ENCODE measurements around the gene GPR50. TPM values are rescaled to one million over a fixed set of nuclear protein-coding genes. Genes with fewer than 3 reads are reported as not detected.

GPR50 gene
- polyA plus RNA-seq, 1 donor (not counting 4 experiments of a cell fraction or from before 2014, with no cell fraction given) = not detected

DNA sequence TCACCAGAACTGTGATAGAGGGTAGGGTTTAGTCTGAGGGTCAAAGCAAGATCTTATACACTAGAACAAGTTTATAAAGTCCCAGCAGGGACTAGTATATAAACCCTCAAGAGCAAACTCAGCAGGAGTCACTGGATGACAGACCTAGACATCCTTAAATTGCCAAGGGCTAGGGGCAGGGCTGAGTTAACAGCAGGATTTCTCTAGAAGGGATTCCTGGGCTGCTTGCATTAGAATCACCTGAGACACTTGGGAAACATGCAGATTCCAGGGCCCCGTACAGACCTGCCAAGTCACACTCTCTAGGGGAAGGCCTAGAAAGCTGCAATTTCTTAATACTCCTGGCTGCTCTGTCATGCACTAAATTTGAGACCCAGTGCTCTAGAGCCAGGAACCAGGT is 6.6 kb upstream of the GPR50 start:
- Histone ChIP-seq H3K4me2 (ENCODE audit: control insufficient read depth, extremely low read depth, insufficient read depth, low read depth, low read length) (no peak overlapping the region), H3K9me3 (ENCODE audit: control insufficient read depth, low read depth, low read length) (no peaks in the 10 kb centered on the region), H3K79me2 (ENCODE audit: control insufficient read depth, insufficient read depth, low read length) (no peaks in the 10 kb centered on the region), H3K9ac (ENCODE audit: control insufficient read depth, extremely low read depth, insufficient read depth, low read length) (no peak overlapping the region), H4K20me1 (ENCODE audit: control insufficient read depth, extremely low read depth, insufficient read depth, low read length) (no peaks in the 10 kb centered on the region), H2AFZ (ENCODE audit: control insufficient read depth, low read length) (no peak overlapping the region), H3K36me3 (ENCODE audit: control insufficient read depth in 2 of 2, extremely low read depth in 1 of 2, insufficient read depth in 2 of 2, low read length in 2 of 2) (no peaks in the 10 kb centered on the region), H3K4me1 (ENCODE audit: control insufficient read depth, extremely low read depth, insufficient read depth, low read length) (no peaks in the 10 kb centered on the region), H3K27ac (ENCODE audit: control insufficient read depth, insufficient read depth, low read length) (no peak overlapping the region), H3K27me3 (ENCODE audit: control insufficient read depth, extremely low read depth, insufficient read depth, low read length) (peaks cover 18% of the 10 kb centered on the region), H3K4me3 (ENCODE audit: control insufficient read depth in 2 of 3, extremely low read depth in 1 of 3, insufficient read depth in 2 of 3, low read depth in 1 of 3, low read length in 3 of 3) (no peak overlapping the region), H3K9me1 (ENCODE audit: control insufficient read depth, extremely low read depth, insufficient read depth, low read length) (no peaks in the 10 kb centered on the region)
- no peak for TF ChIP-seq EZH2 (IDR thresholded peaks at IDR 0.05; ENCODE audit: low read length)
- TF ChIP-seq CTCF (optimal IDR thresholded peaks at IDR 0.05 in 1 of 3, IDR thresholded peaks at IDR 0.05 in 1 of 3, conservative IDR thresholded peaks at IDR 0.05 in 1 of 3; ENCODE audit: extremely low read depth in 1 of 3, insufficient read depth in 2 of 3, low read length in 3 of 3) = no peak
- dilution Hi-C loops (cut with MboI; ENCODE audit: extremely low pct_ligation_motif_present, low sequenced_read_pairs) = no loop called here
- FAIRE-seq (no peak), DNase-seq (ENCODE audit: low read depth, low spot score) (no peak)

- no peaks in the 10 kb centered on the region for H3K79me2 ChIP-seq (ENCODE audit: control insufficient read depth, insufficient read depth, low read length)
- no peak for TF ChIP-seq EZH2 (IDR thresholded peaks at IDR 0.05; ENCODE audit: low read length)
- peak in 1 of 3 experiments; percentile 28 for TF ChIP-seq CTCF (optimal IDR thresholded peaks at IDR 0.05 in 1 of 3, IDR thresholded peaks at IDR 0.05 in 1 of 3, conservative IDR thresholded peaks at IDR 0.05 in 1 of 3; ENCODE audit: extremely low read depth in 1 of 3, insufficient read depth in 2 of 3, low read length in 3 of 3)
- H3K4me3 ChIP-seq (ENCODE audit: control insufficient read depth in 2 of 3, extremely low read depth in 1 of 3, insufficient read depth in 2 of 3, low read depth in 1 of 3, low read length in 3 of 3) = no peak overlapping the region
- no peak for FAIRE-seq
- H3K9me1 ChIP-seq (ENCODE audit: control insufficient read depth, extremely low read depth, insufficient read depth, low read length) = no peaks in the 10 kb centered on the region
- H3K4me1 ChIP-seq (ENCODE audit: control insufficient read depth, extremely low read depth, insufficient read depth, low read length) = no peaks in the 10 kb centered on the region
- dilution Hi-C loops (cut with MboI; ENCODE audit: extremely low pct_ligation_motif_present, low sequenced_read_pairs) = no loop called here
- H3K4me2 ChIP-seq (ENCODE audit: control insufficient read depth, extremely low read depth, insufficient read depth, low read depth, low read length) = no peak overlapping the region
- H3K9ac ChIP-seq (ENCODE audit: control insufficient read depth, extremely low read depth, insufficient read depth, low read length) = no peak overlapping the region
- H3K36me3 ChIP-seq (ENCODE audit: control insufficient read depth in 2 of 2, extremely low read depth in 1 of 2, insufficient read depth in 2 of 2, low read length in 2 of 2) = no peaks in the 10 kb centered on the region
- H3K9me3 ChIP-seq (ENCODE audit: control insufficient read depth, low read depth, low read length) = peaks cover 9% of the 10 kb centered on the region
- no peak overlapping the region for H2AFZ ChIP-seq (ENCODE audit: control insufficient read depth, low read length)
- no peak for DNase-seq (ENCODE audit: low read depth, low spot score)
- no peaks in the 10 kb centered on the region for H4K20me1 ChIP-seq (ENCODE audit: control insufficient read depth, extremely low read depth, insufficient read depth, low read length)
- peaks cover 63% of the 10 kb centered on the region for H3K27me3 ChIP-seq (ENCODE audit: control insufficient read depth, extremely low read depth, insufficient read depth, low read length)
- H3K27ac ChIP-seq (ENCODE audit: control insufficient read depth, insufficient read depth, low read length) = no peak overlapping the region
Measured at GRCh38 chrX:151174581-151175282, 1.7 kb upstream of the GPR50 start.

All from keratinocyte (primary cell).